ENCODE measurements around the gene CASKIN2.
"Not testable (repeated sequence)": the region's sequence is repeated elsewhere in the genome, so short reads cannot be mapped to it uniquely, and the experiment has no call there.

CASKIN2 gene

GRCh38 chr17:75486151-75486550, 29.2 kb downstream of the CASKIN2 start:
- DNase-seq, result no peak

GRCh38 chr17:75485688-75486087, 29.6 kb downstream of the CASKIN2 start:
- no peak for DNase-seq

- DNase-seq, result no peak
Measured at GRCh38 chr17:75482098-75482942, 33.0 kb downstream of the CASKIN2 start.

GRCh38 chr17:75481194-75482068, 33.9 kb downstream of the CASKIN2 start:
- no peak for DNase-seq

GRCh38 chr17:75480281-75480680, 35.1 kb downstream of the CASKIN2 start:
- no peak for DNase-seq

- no peak for DNase-seq
Measured at GRCh38 chr17:75478508-75478907, 36.8 kb downstream of the CASKIN2 start.

- DNase-seq, result not testable (repeated sequence)
Measured at GRCh38 chr17:75477490-75477862, 37.9 kb downstream of the CASKIN2 start.

- DNase-seq, result no peak
Measured at GRCh38 chr17:75476752-75477489, 38.4 kb downstream of the CASKIN2 start.

GRCh38 chr17:75476271-75476671, 39.1 kb downstream of the CASKIN2 start:
- no peak for DNase-seq

GRCh38 chr17:75475851-75476250, 39.5 kb downstream of the CASKIN2 start:
- DNase-seq, result no peak

GRCh38 chr17:75475144-75475835, 40.0 kb downstream of the CASKIN2 start:
- no peak for DNase-seq

GRCh38 chr17:75474736-75475135, 40.6 kb downstream of the CASKIN2 start:
- DNase-seq, result no peak

GRCh38 chr17:75473246-75473645, 42.1 kb downstream of the CASKIN2 start:
- no peak for DNase-seq

- DNase-seq, result no peak
Measured at GRCh38 chr17:75472119-75472518, 43.2 kb downstream of the CASKIN2 start.

GRCh38 chr17:75471207-75471606, 44.1 kb downstream of the CASKIN2 start:
- DNase-seq, result no peak

- no peak for DNase-seq
Measured at GRCh38 chr17:75468779-75469373, 46.5 kb downstream of the CASKIN2 start.

GRCh38 chr17:75468291-75468754, 47.0 kb downstream of the CASKIN2 start:
- DNase-seq, result no peak

GRCh38 chr17:75465039-75465438, 50.3 kb downstream of the CASKIN2 start:
- no peak for DNase-seq

- DNase-seq, result no peak
Measured at GRCh38 chr17:75463603-75464002, 51.7 kb downstream of the CASKIN2 start.

- DNase-seq, result no peak
Measured at GRCh38 chr17:75460295-75460694, 55.0 kb downstream of the CASKIN2 start.

GRCh38 chr17:75459590-75460267, 55.6 kb downstream of the CASKIN2 start:
- DNase-seq, result no peak

- no peak for DNase-seq
Measured at GRCh38 chr17:75459246-75459589, 56.1 kb downstream of the CASKIN2 start.
